Thymus (tissue), 11 donors: ENCODE measurements around the gene MAFB. TPM values are rescaled to one million over a fixed set of nuclear protein-coding genes. Genes with fewer than 3 reads are reported as not detected.

Experiments
- DNase-seq, 9 donors: peaks; one replicate each; pipeline ENCODE4 v3.0.0-alpha.2; 2013; ENCODE audit warnings: low spot score in 9 of 9, low read depth in 6 of 9, missing footprints in 1 of 9
- H3K27ac ChIP-seq, 2 donors: one replicate each; pipeline ENCODE4 v1.5.1; 2013; ENCODE audit warnings: control low read depth in 1 of 2, low read depth in 1 of 2, low read length in 1 of 2, mild to moderate bottlenecking in 1 of 2, moderate library complexity in 1 of 2
- H3K27me3 ChIP-seq, 2 donors: one replicate each; pipeline ENCODE4 v1.5.1; 2013; ENCODE audit warnings: low read length in 1 of 2; ENCODE audit not compliant: control insufficient read depth in 2 of 2, insufficient read depth in 1 of 2
- H3K36me3 ChIP-seq, 2 donors: one replicate each; pipeline ENCODE4 v1.5.1; 2013; ENCODE audit warnings: low read length in 1 of 2, mild to moderate bottlenecking in 1 of 2, moderate library complexity in 1 of 2; ENCODE audit not compliant: control insufficient read depth in 2 of 2, insufficient read depth in 2 of 2
- H3K4me1 ChIP-seq, 2 donors: one replicate each; pipeline ENCODE4 v1.5.1; 2013; ENCODE audit warnings: low read length in 2 of 2; ENCODE audit not compliant: control insufficient read depth in 2 of 2, insufficient read depth in 2 of 2
- H3K4me3 ChIP-seq, 2 donors: one replicate each; pipeline ENCODE4 v1.5.1; 2013; ENCODE audit warnings: low read length in 2 of 2, control low read depth in 1 of 2, mild to moderate bottlenecking in 1 of 2
- H3K9me3 ChIP-seq, 2 donors: one replicate each; pipeline ENCODE4 v1.5.1; 2013; ENCODE audit warnings: low read length in 1 of 2, mild to moderate bottlenecking in 1 of 2; ENCODE audit not compliant: control insufficient read depth in 2 of 2, insufficient read depth in 1 of 2
- WGBS: extraction: QIAGEN DNeasy Blood & Tissue Kit; methylation state at CpG from one replicate; pipeline ENCODE4 v1.1.7; 2013; 5-methylcytosine and 5-hydroxymethylcytosine counted together
- polyA plus RNA-seq: library from polyadenylated mRNA; stranded (reverse); fragments of 200-250 nt; gene quantifications from one replicate; pipeline ENCODE4 v1.2.3, GENCODE V29; 2013
- total RNA-seq: library from RNA; stranded (reverse); fragments of 120-200 nt; gene quantifications from one replicate; pipeline ENCODE4 v1.2.4, GENCODE V29; 2013
- donor health status: healthy.

MAFB gene
- total and polyA plus RNA-seq, 2 donors: 3.5 to 26.1 TPM

DNA sequence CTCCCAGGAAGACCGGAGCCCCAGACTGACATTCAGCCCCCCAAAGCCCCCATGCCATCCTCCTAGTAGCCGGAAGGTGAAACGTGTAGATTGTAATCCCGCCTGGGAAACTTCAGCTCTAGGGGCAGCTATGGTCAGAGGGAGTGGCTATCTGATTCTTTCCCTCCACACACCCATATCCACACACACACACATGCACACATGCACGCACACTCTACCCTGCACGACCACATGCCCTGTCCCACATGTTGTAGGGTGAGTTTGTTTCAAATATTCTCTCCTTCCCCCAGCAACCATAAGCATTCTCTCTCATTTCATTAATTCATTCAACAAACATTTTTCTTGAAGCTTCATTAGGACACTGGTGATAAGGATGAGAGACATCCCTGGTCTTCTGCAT is 42.2 kb downstream of the MAFB start:
- H3K4me3 ChIP-seq: no peak overlapping the region
- peaks cover 0 to 3% of the 10 kb centered on the region in 2 donors for H3K27me3 ChIP-seq
- no peak overlapping the region for H3K27ac ChIP-seq
- H3K4me1 ChIP-seq: no peaks in the 10 kb centered on the region
- no peaks in the 10 kb centered on the region for H3K36me3 ChIP-seq
- no peak for DNase-seq
- no peaks in the 10 kb centered on the region for H3K9me3 ChIP-seq
- 46% methylated on average over 6 of the region's 6 CpGs for WGBS

DNA sequence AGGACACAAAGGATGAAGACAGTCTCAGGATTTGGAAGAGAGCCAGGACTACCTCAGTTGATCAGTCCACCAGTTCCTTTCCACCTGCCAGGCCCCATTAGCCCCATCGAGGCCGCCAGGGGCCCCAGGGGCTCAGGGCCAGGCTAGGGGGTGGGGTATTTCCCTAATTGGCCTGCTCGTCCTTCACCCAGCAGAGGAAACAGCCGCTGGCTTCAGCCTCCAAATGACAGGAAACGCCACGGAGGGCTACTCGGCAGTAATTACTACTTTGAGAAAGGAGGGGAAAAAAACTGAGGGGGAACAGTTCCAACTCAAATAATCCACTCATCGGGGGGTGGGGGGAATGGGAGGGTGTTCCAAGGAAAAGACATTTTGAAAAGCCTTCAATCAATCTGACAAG is 42.7 kb downstream of the MAFB start:
- Histone ChIP-seq H3K4me1 (no peaks in the 10 kb centered on the region), H3K4me3 (no peak overlapping the region), H3K27me3 (peaks cover 0 to 3% of the 10 kb centered on the region in 2 donors), H3K27ac (no peak overlapping the region), H3K9me3 (no peaks in the 10 kb centered on the region), H3K36me3 (no peaks in the 10 kb centered on the region)
- DNase-seq: no peak
- WGBS: 1% methylated on average over 8 of the region's 8 CpGs

DNA sequence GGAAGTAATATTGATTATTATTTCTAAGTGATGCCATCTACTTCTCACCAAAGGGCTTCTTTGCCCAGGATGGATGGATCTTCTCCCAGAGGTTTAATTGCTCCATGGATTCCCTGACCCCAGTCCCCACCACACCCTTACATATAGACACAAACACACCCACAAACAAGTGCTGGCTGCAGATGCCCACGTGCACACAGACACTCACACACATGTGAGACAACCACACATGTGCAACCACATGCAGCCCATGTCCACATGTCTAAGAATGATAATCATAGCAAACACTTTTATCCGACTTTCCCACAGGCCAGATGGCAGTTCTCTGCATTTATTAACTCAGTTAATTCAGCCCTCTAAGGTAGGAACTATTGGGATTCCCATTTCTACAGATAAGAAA is 44.2 kb downstream of the MAFB start:
- WGBS: 91% methylated on average over 2 of the region's 2 CpGs
- Histone ChIP-seq H3K9me3 (no peaks in the 10 kb centered on the region), H3K4me3 (no peak overlapping the region), H3K27me3 (peaks cover 0 to 3% of the 10 kb centered on the region in 2 donors), H3K4me1 (no peaks in the 10 kb centered on the region), H3K27ac (no peak overlapping the region), H3K36me3 (no peaks in the 10 kb centered on the region)
- no peak for DNase-seq

- H3K4me1 ChIP-seq: no peaks in the 10 kb centered on the region
- no peak for DNase-seq
- H3K36me3 ChIP-seq: no peaks in the 10 kb centered on the region
- H3K27ac ChIP-seq: no peak overlapping the region
- H3K9me3 ChIP-seq: no peaks in the 10 kb centered on the region
- WGBS: 73% methylated on average over 5 of the region's 5 CpGs
- no peak overlapping the region for H3K4me3 ChIP-seq
- H3K27me3 ChIP-seq: peaks cover 0 to 3% of the 10 kb centered on the region in 2 donors
Measured at GRCh38 chr20:40643891-40644290, 45.1 kb downstream of the MAFB start.

GRCh38 chr20:40641809-40642208 is 47.2 kb downstream of the MAFB start:
- no peak overlapping the region for H3K27ac ChIP-seq

DNA sequence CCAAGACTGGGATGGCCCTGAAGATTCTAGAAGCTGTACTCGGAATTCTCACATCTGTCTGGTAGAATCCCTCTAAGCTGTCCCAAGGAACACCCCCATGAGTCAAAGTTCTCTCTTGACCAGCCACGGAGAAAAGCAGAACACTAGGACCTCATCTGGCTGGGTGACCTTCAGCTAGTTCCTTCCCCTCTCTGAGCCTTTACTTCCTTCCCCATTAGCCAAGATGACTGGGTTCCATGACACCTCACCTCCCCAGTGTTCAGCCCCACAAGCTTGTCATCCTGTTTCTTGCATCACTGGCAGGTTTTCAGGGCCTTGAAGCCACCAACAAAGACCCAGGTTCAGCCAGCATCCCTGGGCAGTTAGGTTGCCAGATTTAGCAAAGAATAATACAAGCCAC is 47.8 kb downstream of the MAFB start:
- 52% methylated on average over 2 of the region's 2 CpGs for WGBS
- H3K27ac ChIP-seq: peak overlapping the region in 1 of 2 donors; percentile 2
- no peak for DNase-seq
- H3K27me3 ChIP-seq: peaks cover 0 to under 1% of the 10 kb centered on the region in 2 donors
- no peaks in the 10 kb centered on the region for H3K36me3 ChIP-seq
- H3K4me1 ChIP-seq: no peaks in the 10 kb centered on the region
- no peaks in the 10 kb centered on the region for H3K9me3 ChIP-seq
- H3K4me3 ChIP-seq: no peak overlapping the region

More at GRCh38 chr20:40641809-40642208, 47.2 kb downstream of the MAFB start:
- H3K36me3 ChIP-seq: no peaks in the 10 kb centered on the region
- no peaks in the 10 kb centered on the region for H3K4me1 ChIP-seq
- WGBS: 70% methylated on average over 4 of the region's 4 CpGs
- no peaks in the 10 kb centered on the region for H3K9me3 ChIP-seq
- no peak for DNase-seq
- peaks cover 0 to 3% of the 10 kb centered on the region in 2 donors for H3K27me3 ChIP-seq
- no peak overlapping the region for H3K4me3 ChIP-seq

GRCh38 chr20:40640667-40641066 is 48.4 kb downstream of the MAFB start:
- Histone ChIP-seq H3K36me3 (no peaks in the 10 kb centered on the region), H3K4me3 (no peak overlapping the region), H3K27ac (no peak overlapping the region), H3K27me3 (no peaks in the 10 kb centered on the region), H3K4me1 (no peaks in the 10 kb centered on the region), H3K9me3 (no peaks in the 10 kb centered on the region)
- WGBS: 86% methylated on average over 2 of the region's 2 CpGs
- no peak for DNase-seq

DNA sequence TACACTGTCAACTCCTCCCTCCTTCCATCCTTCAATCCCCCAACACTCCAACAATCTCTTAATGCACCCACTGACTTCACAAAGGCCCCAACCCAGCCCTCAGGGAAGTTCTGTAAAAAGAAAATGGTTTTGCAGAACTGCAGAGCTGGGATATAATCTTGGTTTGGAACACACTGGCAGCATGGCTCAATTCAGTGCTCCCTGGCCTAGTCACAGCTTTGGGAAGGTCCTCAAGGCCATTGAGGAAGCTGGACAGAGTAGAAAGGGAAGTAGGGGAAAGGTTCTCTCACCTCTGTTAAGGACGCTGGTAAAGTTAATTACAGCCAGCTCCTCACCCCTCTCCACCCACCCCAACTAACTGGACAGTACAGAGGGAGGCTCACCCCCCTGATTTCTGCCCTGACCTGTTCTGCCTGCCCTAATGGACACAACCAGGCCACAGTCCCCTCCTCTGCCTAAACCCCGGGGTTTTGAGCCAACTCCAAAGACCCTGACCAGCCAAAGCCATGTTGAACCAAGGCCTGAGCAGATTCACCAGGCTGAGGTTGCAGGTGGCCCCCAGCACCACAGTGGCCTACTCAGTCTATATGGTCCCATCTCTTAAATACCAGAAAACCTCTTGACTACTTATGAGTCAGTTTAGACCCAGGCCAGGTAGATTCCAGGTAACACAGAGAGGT is 49.2 kb downstream of the MAFB start:
- Histone ChIP-seq H3K4me1 (no peaks in the 10 kb centered on the region), H3K27ac (no peak overlapping the region), H3K4me3 (no peak overlapping the region), H3K27me3 (no peaks in the 10 kb centered on the region), H3K9me3 (no peaks in the 10 kb centered on the region), H3K36me3 (no peaks in the 10 kb centered on the region)
- no peak for DNase-seq
- 72% methylated on average over 2 of the region's 2 CpGs for WGBS

- Histone ChIP-seq H3K27me3 (no peaks in the 10 kb centered on the region), H3K9me3 (no peaks in the 10 kb centered on the region), H3K36me3 (no peaks in the 10 kb centered on the region), H3K27ac (no peak overlapping the region), H3K4me3 (no peak overlapping the region), H3K4me1 (no peaks in the 10 kb centered on the region)
- DNase-seq: no peak
- WGBS: 60% methylated on average over 1 of the region's 1 CpG
Measured at GRCh38 chr20:40639132-40639531, 49.9 kb downstream of the MAFB start.
